WTC11 (cell line): ENCODE data around the gene HOMER3. TPM values are rescaled to one million over a fixed set of nuclear protein-coding genes. Genes with fewer than 3 reads are reported as not detected.

Experiments used
- ATAC-seq: fragments of 200-7000 bp; cut with Tn5 transposase; 2 replicates; pipeline ENCODE4 v1.10.0; 2021; ENCODE audit warnings: mild to moderate bottlenecking, moderate library complexity
- CTCF ChIA-PET: fragments of 300-600 bp; sonication (Branson Sonifier 250); formaldehyde crosslinking; loops from one replicate; lab custom pipeline; 2021; ENCODE audit warnings: antibody characterized with exemption; lab: Charles Lee
- POLR2A ChIA-PET: fragments of 350-600 bp; sonication (Branson Sonifier 250); formaldehyde crosslinking; loops from one replicate; lab custom pipeline; 2021; ENCODE audit warnings: antibody characterized with exemption; lab: Charles Lee
- DNase-seq: peaks from one replicate; pipeline ENCODE4 v3.0.0; 2021; ENCODE audit warnings: low spot score
- H3K27ac Mint-ChIP-seq: 2 replicates; pipeline ENCODE4 v1.8.0; 2021; ENCODE audit warnings: mixed read lengths
- H3K27me3 Mint-ChIP-seq: 2 replicates; pipeline ENCODE4 v1.8.0; 2021; ENCODE audit warnings: low read depth, mild to moderate bottlenecking, moderate library complexity, mixed read lengths
- H3K36me3 Mint-ChIP-seq: 2 replicates; pipeline ENCODE4 v1.8.0; 2021; ENCODE audit warnings: mixed read lengths
- H3K4me1 Mint-ChIP-seq: 2 replicates; pipeline ENCODE4 v1.8.0; 2022; ENCODE audit warnings: mixed read lengths
- H3K4me3 Mint-ChIP-seq: 2 replicates; pipeline ENCODE4 v1.8.0; 2021; ENCODE audit warnings: mild to moderate bottlenecking, moderate library complexity, mixed read lengths
- H3K9me3 Mint-ChIP-seq: 2 replicates; pipeline ENCODE4 v1.8.0; 2021; ENCODE audit warnings: mixed read lengths
- AR ChIP-seq: fragments of 250-450 bp; sonication (Bioruptor Pico); IDR thresholded peaks from 2 replicates; pipeline ENCODE4 v1.9.0; 2021; ENCODE audit warnings: mild to moderate bottlenecking
- EMX1 ChIP-seq: fragments of 250-450 bp; sonication (Bioruptor Pico); IDR thresholded peaks from 2 replicates; pipeline ENCODE4 v1.8.0; 2021; ENCODE audit warnings: mild to moderate bottlenecking
- ESRRA ChIP-seq: sonication (generic); formaldehyde crosslinking; IDR thresholded peaks from 2 replicates; pipeline ENCODE4 v1.8.1; 2022; ENCODE audit warnings: mild to moderate bottlenecking, missing genetic modification reagents, borderline replicate concordance
- FOXP4 ChIP-seq: sonication (generic); formaldehyde crosslinking; IDR thresholded peaks from 2 replicates; pipeline ENCODE4 v1.8.0; 2022; ENCODE audit warnings: mild to moderate bottlenecking, missing genetic modification reagents
- GTF2I ChIP-seq: fragments of 250-450 bp; sonication (Bioruptor Pico); conservative IDR thresholded peaks from 2 replicates; pipeline ENCODE4 v1.4.0; 2021; ENCODE audit warnings: mild to moderate bottlenecking
- HMGA2 ChIP-seq: fragments of 250-450 bp; sonication (Bioruptor Pico); IDR thresholded peaks from 2 replicates; pipeline ENCODE4 v1.4.0; 2021; ENCODE audit warnings: mild to moderate bottlenecking, moderate library complexity
- PRRX2 ChIP-seq: fragments of 250-450 bp; sonication (Bioruptor Pico); IDR thresholded peaks from 2 replicates; pipeline ENCODE4 v1.8.0; 2021; ENCODE audit warnings: mild to moderate bottlenecking
- SP1 ChIP-seq: sonication (generic); formaldehyde crosslinking; conservative IDR thresholded peaks from 2 replicates; pipeline ENCODE4 v1.8.1; 2022; ENCODE audit warnings: missing genetic modification reagents
- USF2 ChIP-seq: sonication (generic); formaldehyde crosslinking; IDR thresholded peaks from 2 replicates; pipeline ENCODE4 v1.8.1; 2023; ENCODE audit warnings: mild to moderate bottlenecking, missing genetic modification reagents, moderate library complexity
- ZMAT4 ChIP-seq: fragments of 250-450 bp; sonication (Bioruptor Pico); IDR thresholded peaks from 2 replicates; pipeline ENCODE4 v1.9.0; 2021; ENCODE audit warnings: mild to moderate bottlenecking
- ZNF138 ChIP-seq: sonication (generic); formaldehyde crosslinking; conservative IDR thresholded peaks from 2 replicates; pipeline ENCODE4 v1.8.1; 2022; ENCODE audit warnings: mild to moderate bottlenecking, moderate library complexity, missing genetic modification reagents
- ZNF263 ChIP-seq: sonication (generic); formaldehyde crosslinking; IDR thresholded peaks from 2 replicates; pipeline ENCODE4 v1.8.1; 2022; ENCODE audit warnings: low read depth, mild to moderate bottlenecking, moderate library complexity, missing genetic modification reagents
- ZNF317 ChIP-seq: sonication (generic); formaldehyde crosslinking; IDR thresholded peaks from 2 replicates; pipeline ENCODE4 v1.8.1; 2023; ENCODE audit warnings: low read depth, mild to moderate bottlenecking, moderate library complexity, missing genetic modification reagents, borderline replicate concordance
- ZNF671 ChIP-seq: fragments of 250-450 bp; sonication (Bioruptor Pico); IDR thresholded peaks from 2 replicates; pipeline ENCODE4 v1.8.0; 2021; ENCODE audit warnings: mild to moderate bottlenecking
- ZSCAN18 ChIP-seq: fragments of 250-450 bp; sonication (Bioruptor Pico); IDR thresholded peaks from 2 replicates; pipeline ENCODE4 v2.1.2; 2022; ENCODE audit warnings: mild to moderate bottlenecking, moderate library complexity
- total RNA-seq: library from RNA; stranded (reverse); gene quantifications from 3 replicates; pipeline ENCODE4 v1.2.3, GENCODE V29; 2021
- TF ChIP-seq, protein P1 (sequence below): sonication (generic); formaldehyde crosslinking; IDR thresholded peaks from 2 replicates; pipeline ENCODE4 v1.8.1; 2022; ENCODE audit warnings: low read depth, mild to moderate bottlenecking, moderate library complexity, missing genetic modification reagents, borderline replicate concordance
- TF ChIP-seq, protein P2 (sequence below): fragments of 250-450 bp; sonication (Bioruptor Pico); IDR thresholded peaks from 2 replicates; pipeline ENCODE4 v1.9.0; 2021; ENCODE audit warnings: mild to moderate bottlenecking, borderline replicate concordance
- TF ChIP-seq, protein P3 (sequence below): sonication (generic); formaldehyde crosslinking; IDR thresholded peaks from 2 replicates; pipeline ENCODE4 v1.8.0; 2023; ENCODE audit warnings: missing genetic modification reagents

The HOMER3 gene
- total RNA-seq, 1 experiment from 2014 or later, result 28.2 TPM

DNA sequence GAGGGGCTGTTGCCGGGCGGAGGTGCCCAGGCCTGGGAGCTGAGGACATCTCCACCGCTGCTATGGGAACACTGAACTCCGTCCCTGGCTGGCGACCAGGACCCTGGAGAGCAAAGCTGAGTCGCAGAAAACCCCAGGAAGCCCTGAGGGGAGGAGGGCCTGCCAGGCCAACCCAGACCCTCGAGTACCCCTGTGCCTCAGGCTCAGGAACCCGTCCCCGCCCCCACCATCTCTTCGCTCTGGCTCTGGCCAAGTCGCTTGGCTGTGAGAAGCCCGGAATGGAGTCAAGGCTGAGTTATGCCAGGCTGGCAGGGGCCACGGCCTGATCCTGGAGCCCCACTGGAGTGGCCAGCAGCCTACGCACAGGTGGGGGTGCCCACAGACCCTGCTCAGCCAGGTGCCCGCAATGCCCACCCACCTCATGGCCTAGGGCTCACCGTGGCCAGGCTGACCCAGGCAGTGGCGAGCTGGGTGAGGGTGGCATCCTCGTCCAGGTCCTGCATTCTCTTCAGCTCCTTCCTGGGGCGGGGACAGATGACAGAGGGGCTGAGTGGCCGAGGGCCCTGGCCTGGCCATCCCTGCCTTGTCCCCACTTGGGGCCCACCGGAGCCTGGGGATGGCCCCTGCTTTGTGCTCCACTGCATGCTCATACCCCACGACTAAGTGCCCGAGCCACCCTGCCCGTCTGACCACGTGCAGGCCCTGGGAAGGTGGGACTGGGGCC is 36.5 kb downstream of the HOMER3 start (continued):
- TF ChIP-seq ZSCAN18 (CRISPR knock-in tag), result no peak
- no peak for TF ChIP-seq ZNF263 (CRISPR knock-in tag)

DNA sequence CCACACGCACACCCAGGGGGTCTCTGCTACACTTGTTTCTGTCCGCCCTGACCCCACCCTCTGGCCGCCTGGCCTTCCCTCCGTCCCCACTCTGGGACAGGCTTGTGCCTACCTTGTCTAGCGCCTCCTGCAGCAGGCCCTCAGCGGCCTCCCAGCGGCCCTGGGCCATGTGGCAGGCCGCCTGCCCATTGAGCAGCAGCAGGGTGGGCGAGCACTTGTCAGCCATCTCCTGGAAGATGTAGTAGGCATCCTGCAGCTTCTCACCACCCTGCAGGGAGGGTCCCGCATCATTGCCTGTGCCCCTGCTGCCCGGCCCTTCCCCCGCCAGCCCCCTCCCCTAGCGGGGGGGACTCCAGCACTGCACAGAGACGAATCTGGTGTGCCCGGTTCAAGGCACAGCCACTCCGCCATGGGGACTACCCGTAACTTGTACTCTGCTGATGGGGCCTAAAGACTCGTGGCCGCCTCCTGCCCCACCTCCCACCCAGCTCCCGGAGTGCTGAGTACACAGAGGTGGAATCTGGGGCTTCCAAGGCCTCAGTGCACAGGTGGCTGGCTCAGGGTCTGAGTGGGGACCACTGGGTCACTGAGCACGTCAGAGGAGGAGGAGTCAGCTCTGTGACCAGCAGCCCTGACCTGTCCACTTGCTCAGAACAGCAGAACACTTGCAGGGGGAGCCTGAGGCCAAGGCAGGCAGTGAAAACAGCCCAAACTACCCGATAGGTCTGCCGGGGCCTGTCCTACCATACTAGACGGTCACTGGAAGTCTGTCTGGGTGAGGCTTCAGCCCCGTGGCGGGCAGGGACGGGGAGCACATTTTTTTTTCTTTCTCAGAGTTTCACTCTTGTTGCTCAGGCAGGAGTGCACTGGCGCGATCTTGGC is 37.6 kb downstream of the HOMER3 start:
- ChIA-PET CTCF (interaction anchor here (1.3 to 1.6 kb wide), 2 partner anchors 16 to 56 kb away, joined by 3 to 4 read pairs; partner anchors contain the start of genes COPE and DDX49), POLR2A (no interaction called here)
- no peak for ATAC-seq
- H3K27me3 Mint-ChIP-seq, result no peaks in the 10 kb centered on the region
- no peaks in the 10 kb centered on the region for H3K4me1 Mint-ChIP-seq
- no peak overlapping the region for H3K27ac Mint-ChIP-seq
- peaks cover 8% of the 10 kb centered on the region; the same call in 1 of the 2 replicates for H3K36me3 Mint-ChIP-seq
- H3K4me3 Mint-ChIP-seq, result no peak overlapping the region
- H3K9me3 Mint-ChIP-seq, result no peaks in the 10 kb centered on the region
- no peak for DNase-seq
- TF ChIP-seq, protein P1, sequence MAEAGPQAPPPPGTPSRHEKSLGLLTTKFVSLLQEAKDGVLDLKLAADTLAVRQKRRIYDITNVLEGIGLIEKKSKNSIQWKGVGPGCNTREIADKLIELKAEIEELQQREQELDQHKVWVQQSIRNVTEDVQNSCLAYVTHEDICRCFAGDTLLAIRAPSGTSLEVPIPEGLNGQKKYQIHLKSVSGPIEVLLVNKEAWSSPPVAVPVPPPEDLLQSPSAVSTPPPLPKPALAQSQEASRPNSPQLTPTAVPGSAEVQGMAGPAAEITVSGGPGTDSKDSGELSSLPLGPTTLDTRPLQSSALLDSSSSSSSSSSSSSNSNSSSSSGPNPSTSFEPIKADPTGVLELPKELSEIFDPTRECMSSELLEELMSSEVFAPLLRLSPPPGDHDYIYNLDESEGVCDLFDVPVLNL (CRISPR knock-in tag), result no peak
- no peak for TF ChIP-seq HMGA2 (CRISPR knock-in tag)
- no peak for TF ChIP-seq EMX1 (CRISPR knock-in tag)
- TF ChIP-seq, protein P2, sequence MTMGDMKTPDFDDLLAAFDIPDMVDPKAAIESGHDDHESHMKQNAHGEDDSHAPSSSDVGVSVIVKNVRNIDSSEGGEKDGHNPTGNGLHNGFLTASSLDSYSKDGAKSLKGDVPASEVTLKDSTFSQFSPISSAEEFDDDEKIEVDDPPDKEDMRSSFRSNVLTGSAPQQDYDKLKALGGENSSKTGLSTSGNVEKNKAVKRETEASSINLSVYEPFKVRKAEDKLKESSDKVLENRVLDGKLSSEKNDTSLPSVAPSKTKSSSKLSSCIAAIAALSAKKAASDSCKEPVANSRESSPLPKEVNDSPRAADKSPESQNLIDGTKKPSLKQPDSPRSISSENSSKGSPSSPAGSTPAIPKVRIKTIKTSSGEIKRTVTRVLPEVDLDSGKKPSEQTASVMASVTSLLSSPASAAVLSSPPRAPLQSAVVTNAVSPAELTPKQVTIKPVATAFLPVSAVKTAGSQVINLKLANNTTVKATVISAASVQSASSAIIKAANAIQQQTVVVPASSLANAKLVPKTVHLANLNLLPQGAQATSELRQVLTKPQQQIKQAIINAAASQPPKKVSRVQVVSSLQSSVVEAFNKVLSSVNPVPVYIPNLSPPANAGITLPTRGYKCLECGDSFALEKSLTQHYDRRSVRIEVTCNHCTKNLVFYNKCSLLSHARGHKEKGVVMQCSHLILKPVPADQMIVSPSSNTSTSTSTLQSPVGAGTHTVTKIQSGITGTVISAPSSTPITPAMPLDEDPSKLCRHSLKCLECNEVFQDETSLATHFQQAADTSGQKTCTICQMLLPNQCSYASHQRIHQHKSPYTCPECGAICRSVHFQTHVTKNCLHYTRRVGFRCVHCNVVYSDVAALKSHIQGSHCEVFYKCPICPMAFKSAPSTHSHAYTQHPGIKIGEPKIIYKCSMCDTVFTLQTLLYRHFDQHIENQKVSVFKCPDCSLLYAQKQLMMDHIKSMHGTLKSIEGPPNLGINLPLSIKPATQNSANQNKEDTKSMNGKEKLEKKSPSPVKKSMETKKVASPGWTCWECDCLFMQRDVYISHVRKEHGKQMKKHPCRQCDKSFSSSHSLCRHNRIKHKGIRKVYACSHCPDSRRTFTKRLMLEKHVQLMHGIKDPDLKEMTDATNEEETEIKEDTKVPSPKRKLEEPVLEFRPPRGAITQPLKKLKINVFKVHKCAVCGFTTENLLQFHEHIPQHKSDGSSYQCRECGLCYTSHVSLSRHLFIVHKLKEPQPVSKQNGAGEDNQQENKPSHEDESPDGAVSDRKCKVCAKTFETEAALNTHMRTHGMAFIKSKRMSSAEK (CRISPR knock-in tag), result no peak
- TF ChIP-seq FOXP4, result no peak
- no peak for TF ChIP-seq SP1 (CRISPR knock-in tag)
- TF ChIP-seq ZMAT4 (CRISPR knock-in tag), result no peak
- no peak for TF ChIP-seq USF2 (CRISPR knock-in tag)
- TF ChIP-seq PRRX2 (CRISPR knock-in tag), result no peak
- TF ChIP-seq ESRRA (CRISPR knock-in tag), result no peak
- TF ChIP-seq ZNF671 (CRISPR knock-in tag), result no peak
- no peak for TF ChIP-seq ZNF317 (CRISPR knock-in tag)
- no peak for TF ChIP-seq AR
- TF ChIP-seq, protein P3, sequence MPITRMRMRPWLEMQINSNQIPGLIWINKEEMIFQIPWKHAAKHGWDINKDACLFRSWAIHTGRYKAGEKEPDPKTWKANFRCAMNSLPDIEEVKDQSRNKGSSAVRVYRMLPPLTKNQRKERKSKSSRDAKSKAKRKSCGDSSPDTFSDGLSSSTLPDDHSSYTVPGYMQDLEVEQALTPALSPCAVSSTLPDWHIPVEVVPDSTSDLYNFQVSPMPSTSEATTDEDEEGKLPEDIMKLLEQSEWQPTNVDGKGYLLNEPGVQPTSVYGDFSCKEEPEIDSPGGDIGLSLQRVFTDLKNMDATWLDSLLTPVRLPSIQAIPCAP (CRISPR knock-in tag), result no peak
- TF ChIP-seq GTF2I, result no peak
- TF ChIP-seq ZNF138, result no peak
